Body of pancreas (tissue), 4 donors: Measurements from ENCODE around the gene CELF1. TPM values are rescaled to one million over a fixed set of nuclear protein-coding genes. Genes with fewer than 3 reads are reported as not detected.

Experiments
- ATAC-seq: fragments of 150-250 bp; one replicate; pipeline ENCODE4 v1.9.1; 2016
- DNase-seq, 4 donors: peaks; one replicate each; pipeline ENCODE4 v3.0.0-alpha.2; 2019
- H3K27ac ChIP-seq, 4 donors: fragments of 200-600 bp; sonication (generic); 1 replicate in 3 of 4; 2 replicates in 1 of 4; pipeline versions ENCODE4 v1.5.1 to v1.6.1; 2016 to 2019; ENCODE audit warnings: mild to moderate bottlenecking in 1 of 4, mixed read lengths in 1 of 4, moderate library complexity in 1 of 4
- H3K27me3 ChIP-seq, 2 donors: fragments of 200-600 bp; sonication (generic); one replicate each; pipeline ENCODE4 v1.6.0; 2016; ENCODE audit warnings: mild to moderate bottlenecking in 1 of 2
- H3K36me3 ChIP-seq, 2 donors: fragments of 200-600 bp; sonication (generic); replicated peaks in 1 of 2; 2 replicates each; pipeline ENCODE4 v1.5.1; 2016; ENCODE audit warnings: low read depth in 2 of 2; ENCODE audit not compliant: insufficient read depth in 1 of 2
- H3K4me1 ChIP-seq: fragments of 200-600 bp; sonication (generic); one replicate; pipeline ENCODE4 v1.6.0; 2016
- H3K4me3 ChIP-seq, 2 donors: fragments of 200-600 bp; sonication (generic); 1 replicate in 1 of 2; 2 replicates in 1 of 2; pipeline ENCODE4 v1.5.1; 2016 to 2019
- H3K9me3 ChIP-seq, 3 donors: fragments of 200-600 bp; sonication (generic); 1 replicate in 2 of 3; 2 replicates in 1 of 3; pipeline ENCODE4 v1.5.1; 2016
- POLR2A ChIP-seq, 3 donors: fragments of 450-650 bp; IDR thresholded peaks; one replicate each; pipeline ENCODE4 v1.6.1; 2016; ENCODE audit warnings: antibody characterized with exemption in 3 of 3, mild to moderate bottlenecking in 2 of 3
- WGBS, 2 donors: methylation state at CpG; one replicate each; pipeline ENCODE4 v1.1.5; 2017; 5-methylcytosine and 5-hydroxymethylcytosine counted together
- intact Hi-C: fragments of 100-400 bp; cut with DNase I; formaldehyde crosslinking; loops from one replicate; pipeline ENCODE4 v1.15.1; 2023
- total RNA-seq, 2 donors: library from RNA; depleted of rRNA; stranded (reverse); fragments of >200 nt; gene quantifications; one replicate each; pipeline ENCODE4 v1.1.0, GENCODE V29; 2016
- TF ChIP-seq, protein P1 (sequence below), 7 experiments: fragments of 450-650 bp in 4 of 7; fragments of 200-600 bp in 3 of 7; sonication (generic) in 3 of 7; IDR thresholded peaks; one replicate each; pipeline ENCODE4 v1.5.1; 2016 to 2019; ENCODE audit warnings: antibody characterized with exemption in 7 of 7

The CELF1 gene
- total RNA-seq, 2 donors from 2014 or later, result 56.0 to 86.0 TPM

DNA sequence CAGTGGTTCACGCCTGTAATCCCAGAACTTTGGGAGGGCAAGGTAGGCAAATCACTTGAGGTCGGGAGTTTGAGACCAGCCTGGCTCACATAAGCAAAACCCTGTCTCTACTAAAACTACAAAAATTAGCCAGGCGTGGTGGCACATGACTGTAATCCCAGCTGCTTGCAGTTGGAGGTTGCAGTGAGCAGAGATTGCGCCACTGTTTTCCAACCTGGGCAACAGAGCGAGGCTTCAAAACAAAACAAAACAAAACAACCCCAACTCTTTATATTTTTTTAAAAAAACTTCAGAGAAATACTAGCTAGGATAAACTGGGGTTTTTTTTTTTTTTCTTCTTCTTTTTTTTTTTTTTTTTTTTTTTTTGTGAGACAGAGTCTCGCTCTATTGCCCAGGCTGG, 72.2 kb downstream of the CELF1 start:
- no peak overlapping the region for H3K27ac ChIP-seq
- ATAC-seq, result no peak
- intact Hi-C loops, result no loop called here

DNA sequence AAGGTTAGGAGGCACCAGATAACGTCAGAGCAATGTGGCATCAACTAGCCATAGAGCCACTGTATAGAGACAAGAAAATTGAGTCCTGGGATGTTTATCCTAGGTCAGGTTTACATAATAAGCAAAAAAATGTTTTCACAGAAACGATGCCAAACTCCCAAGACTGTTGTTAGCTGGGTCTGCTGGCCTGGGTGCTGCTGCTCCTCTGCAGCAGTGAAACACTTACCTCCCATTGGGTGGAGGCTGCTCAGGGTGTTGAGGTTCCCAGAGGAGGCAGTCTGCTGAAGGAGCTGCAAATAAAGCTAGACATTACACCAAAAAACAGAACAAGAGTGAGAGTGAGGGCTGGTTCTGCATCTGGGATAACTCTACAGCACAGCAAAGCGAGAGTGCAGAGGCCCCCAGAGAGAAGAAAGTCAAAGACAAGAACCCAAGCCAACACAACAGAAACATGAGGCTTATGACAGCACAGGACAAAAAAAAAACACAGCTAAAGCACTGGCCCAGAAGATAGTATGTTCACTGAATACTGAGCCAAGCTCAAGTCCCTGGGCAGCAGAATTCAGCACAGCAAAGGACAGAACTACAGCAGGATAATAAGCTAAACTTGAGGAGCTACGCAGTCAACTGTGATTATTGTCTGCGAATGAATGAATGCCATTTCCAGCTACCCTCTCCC, 74.1 kb downstream of the CELF1 start:
- ATAC-seq, result no peak

More for the DNA sequence above, 72.2 kb downstream of the CELF1 start:
- Histone ChIP-seq H3K9me3 (no peaks in the 10 kb centered on the region), H3K27me3 (no peaks in the 10 kb centered on the region), H3K36me3 (peaks cover 16 to 41% of the 10 kb centered on the region in 2 donors), H3K4me3 (no peak overlapping the region), H3K4me1 (no peaks in the 10 kb centered on the region)
- no peak for DNase-seq
- 95 to 98% methylated on average over 5 to 6 of the region's 6 CpGs for WGBS, 2 donors
- no peak for TF ChIP-seq POLR2A (IDR thresholded peaks at IDR 0.05)
- TF ChIP-seq, protein P1, sequence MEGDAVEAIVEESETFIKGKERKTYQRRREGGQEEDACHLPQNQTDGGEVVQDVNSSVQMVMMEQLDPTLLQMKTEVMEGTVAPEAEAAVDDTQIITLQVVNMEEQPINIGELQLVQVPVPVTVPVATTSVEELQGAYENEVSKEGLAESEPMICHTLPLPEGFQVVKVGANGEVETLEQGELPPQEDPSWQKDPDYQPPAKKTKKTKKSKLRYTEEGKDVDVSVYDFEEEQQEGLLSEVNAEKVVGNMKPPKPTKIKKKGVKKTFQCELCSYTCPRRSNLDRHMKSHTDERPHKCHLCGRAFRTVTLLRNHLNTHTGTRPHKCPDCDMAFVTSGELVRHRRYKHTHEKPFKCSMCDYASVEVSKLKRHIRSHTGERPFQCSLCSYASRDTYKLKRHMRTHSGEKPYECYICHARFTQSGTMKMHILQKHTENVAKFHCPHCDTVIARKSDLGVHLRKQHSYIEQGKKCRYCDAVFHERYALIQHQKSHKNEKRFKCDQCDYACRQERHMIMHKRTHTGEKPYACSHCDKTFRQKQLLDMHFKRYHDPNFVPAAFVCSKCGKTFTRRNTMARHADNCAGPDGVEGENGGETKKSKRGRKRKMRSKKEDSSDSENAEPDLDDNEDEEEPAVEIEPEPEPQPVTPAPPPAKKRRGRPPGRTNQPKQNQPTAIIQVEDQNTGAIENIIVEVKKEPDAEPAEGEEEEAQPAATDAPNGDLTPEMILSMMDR (IDR thresholded peaks at IDR 0.05), result no peak

DNA sequence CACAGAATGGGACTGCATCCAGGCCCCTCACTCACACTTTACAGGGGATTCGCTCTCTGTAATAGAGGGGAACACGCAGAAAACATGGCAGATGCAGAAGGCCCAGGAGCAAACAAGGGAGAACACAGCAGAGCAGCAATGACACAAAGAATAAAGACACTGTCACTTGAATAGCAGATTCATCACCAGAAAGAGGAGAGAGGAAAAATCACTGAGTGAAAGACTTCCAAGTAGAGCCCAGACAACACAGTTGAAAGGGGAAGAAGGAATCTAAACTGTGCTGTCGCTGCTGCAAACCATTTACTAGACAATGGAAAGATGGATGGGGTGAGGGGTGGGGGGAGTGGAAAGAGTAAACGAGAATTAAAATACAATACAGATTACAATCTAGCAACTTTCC, 75.2 kb downstream of the CELF1 start:
- DNase-seq (no peak), ATAC-seq (no peak)
- Histone ChIP-seq H3K36me3 (peaks cover 10 to 50% of the 10 kb centered on the region in 2 donors), H3K4me3 (no peak overlapping the region), H3K9me3 (no peaks in the 10 kb centered on the region), H3K4me1 (no peaks in the 10 kb centered on the region), H3K27ac (no peak overlapping the region), H3K27me3 (no peaks in the 10 kb centered on the region)
- intact Hi-C loops, result no loop called here
- 73 to 76% methylated on average over 4 of the region's 4 CpGs for WGBS, 2 donors
- TF ChIP-seq, protein P1 (IDR thresholded peaks at IDR 0.05), result no peak
- TF ChIP-seq POLR2A (IDR thresholded peaks at IDR 0.05), result no peak

More for the DNA sequence above, 74.1 kb downstream of the CELF1 start:
- TF ChIP-seq, protein P1 (IDR thresholded peaks at IDR 0.05), result no peak
- no peak for TF ChIP-seq POLR2A (IDR thresholded peaks at IDR 0.05)
- WGBS, 2 donors, result 68 to 83% methylated on average over 5 of the region's 5 CpGs
- Histone ChIP-seq H3K27me3 (no peaks in the 10 kb centered on the region), H3K27ac (no peak overlapping the region), H3K36me3 (peaks cover 21 to 49% of the 10 kb centered on the region in 2 donors), H3K4me3 (no peak overlapping the region), H3K4me1 (no peaks in the 10 kb centered on the region), H3K9me3 (no peaks in the 10 kb centered on the region)
- intact Hi-C loops, result no loop called here
- DNase-seq, result no peak

DNA sequence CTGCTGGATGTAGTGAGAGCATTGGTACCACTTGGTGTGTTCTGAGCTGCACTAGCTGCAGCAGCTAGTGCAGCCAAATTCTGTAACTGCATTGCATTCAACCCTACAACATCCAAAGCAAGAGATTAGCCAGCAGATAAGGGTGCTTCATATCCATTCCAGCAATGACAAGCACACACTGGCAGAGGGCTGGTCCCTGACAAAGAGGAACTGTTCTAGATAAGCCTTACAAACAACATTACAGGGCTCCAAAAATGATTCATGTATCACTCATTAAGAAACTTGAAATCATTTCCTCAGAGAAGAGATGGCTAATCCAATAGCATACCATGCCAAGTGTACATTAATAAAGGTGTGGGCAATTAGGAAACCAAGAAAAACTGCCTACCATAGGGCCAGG, 75.6 kb downstream of the CELF1 start:
- TF ChIP-seq, protein P1 (IDR thresholded peaks at IDR 0.05), result no peak
- no peak for TF ChIP-seq POLR2A (IDR thresholded peaks at IDR 0.05)
- ATAC-seq (no peak), DNase-seq (no peak)
- H3K4me1 ChIP-seq, result no peaks in the 10 kb centered on the region
- no peaks in the 10 kb centered on the region for H3K27me3 ChIP-seq
- no peak overlapping the region for H3K4me3 ChIP-seq
- peaks cover 6 to 50% of the 10 kb centered on the region in 2 donors for H3K36me3 ChIP-seq
- H3K9me3 ChIP-seq, result no peaks in the 10 kb centered on the region
- no peak overlapping the region for H3K27ac ChIP-seq
- intact Hi-C loops, result no loop called here

- 73 to 78% methylated on average over 4 of the region's 4 CpGs for WGBS, 2 donors
- intact Hi-C loops, result no loop called here
- no peak for DNase-seq
- H3K9me3 ChIP-seq, result no peaks in the 10 kb centered on the region
- TF ChIP-seq, protein P1 (IDR thresholded peaks at IDR 0.05), result no peak
- TF ChIP-seq POLR2A (IDR thresholded peaks at IDR 0.05), result no peak
- peak overlapping the region in 1 of 4 donors; percentile 28 for H3K27ac ChIP-seq
- peaks cover 20% of the 10 kb centered on the region for H3K4me1 ChIP-seq
- no peak overlapping the region for H3K4me3 ChIP-seq
- ATAC-seq, result no peak
- H3K36me3 ChIP-seq, result peaks cover 17 to 35% of the 10 kb centered on the region in 2 donors
- H3K27me3 ChIP-seq, result no peaks in the 10 kb centered on the region
Observed at GRCh38 chr11:47470671-47471070, 82.3 kb downstream of the CELF1 start.
